HG03442 (cell line): ENCODE measurements around the gene CRCP.

Source experiments
- ATAC-seq: cut with Tn5 transposase; IDR thresholded peaks from one replicate; pipeline ENCODE4 v1.9.1; 2021; ENCODE audit warnings: mild to moderate bottlenecking, moderate library complexity; ENCODE audit not compliant: unreplicated experiment

CRCP gene

GRCh38 chr7:66186991-66187390 lies 72.3 kb downstream of the CRCP start:
- ATAC-seq: no peak

GRCh38 chr7:66187905-66188304 lies 73.3 kb downstream of the CRCP start:
- ATAC-seq: no peak

GRCh38 chr7:66188645-66189044 lies 74.0 kb downstream of the CRCP start:
- ATAC-seq: no peak

GRCh38 chr7:66189695-66190503 lies 75.3 kb downstream of the CRCP start:
- ATAC-seq: no peak

GRCh38 chr7:66190504-66190857 lies 75.8 kb downstream of the CRCP start:
- ATAC-seq: no peak

- no peak for ATAC-seq
Observed at GRCh38 chr7:66193146-66193725, 78.6 kb downstream of the CRCP start.

- ATAC-seq: no peak
Observed at GRCh38 chr7:66198469-66198868, 83.8 kb downstream of the CRCP start.

- ATAC-seq: no peak
Observed at GRCh38 chr7:66198956-66199355, 84.3 kb downstream of the CRCP start.

GRCh38 chr7:66202441-66202840 lies 87.8 kb downstream of the CRCP start:
- ATAC-seq: no peak
